TTC549 (cell line): Measurements from ENCODE around the gene CACNA1I.
"Not testable (repeated sequence)": the region's sequence is repeated elsewhere in the genome, so short reads cannot be mapped to it uniquely, and the experiment has no call there.

Experiments used
- FAIRE-seq: peaks from 2 replicates; lab custom pipeline; 2012; peaks lifted over from hg19 to GRCh38; lab: Jason Lieb, UNC

CACNA1I gene

GRCh38 chr22:39721206-39722031 is 150.9 kb downstream of the CACNA1I start:
- FAIRE-seq: no peak

GRCh38 chr22:39722032-39722325 is 151.4 kb downstream of the CACNA1I start:
- no peak for FAIRE-seq

- no peak for FAIRE-seq
Measured at GRCh38 chr22:39722501-39722900, 151.9 kb downstream of the CACNA1I start.

- FAIRE-seq: no peak
Measured at GRCh38 chr22:39723463-39723862, 152.9 kb downstream of the CACNA1I start.

GRCh38 chr22:39723899-39724351 is 153.4 kb downstream of the CACNA1I start:
- no peak for FAIRE-seq

- FAIRE-seq: no peak
Measured at GRCh38 chr22:39724390-39724789, 153.8 kb downstream of the CACNA1I start.

- no peak for FAIRE-seq
Measured at GRCh38 chr22:39724857-39725256, 154.3 kb downstream of the CACNA1I start.

- no peak for FAIRE-seq
Measured at GRCh38 chr22:39725351-39726035, 154.9 kb downstream of the CACNA1I start.

GRCh38 chr22:39727541-39727940 is 157.0 kb downstream of the CACNA1I start:
- FAIRE-seq: no peak

GRCh38 chr22:39728236-39728860 is 157.8 kb downstream of the CACNA1I start:
- no peak for FAIRE-seq

- no peak for FAIRE-seq
Measured at GRCh38 chr22:39729141-39729934, 158.8 kb downstream of the CACNA1I start.

GRCh38 chr22:39731481-39731880 is 160.9 kb downstream of the CACNA1I start:
- FAIRE-seq: no peak

GRCh38 chr22:39731881-39732555 is 161.5 kb downstream of the CACNA1I start:
- FAIRE-seq: no peak

- no peak for FAIRE-seq
Measured at GRCh38 chr22:39732625-39733024, 162.1 kb downstream of the CACNA1I start.

GRCh38 chr22:39733191-39733590 is 162.6 kb downstream of the CACNA1I start:
- FAIRE-seq: no peak

GRCh38 chr22:39734046-39734445 is 163.5 kb downstream of the CACNA1I start:
- FAIRE-seq: not testable (repeated sequence)

GRCh38 chr22:39734866-39735265 is 164.3 kb downstream of the CACNA1I start:
- FAIRE-seq: no peak

GRCh38 chr22:39735776-39736175 is 165.2 kb downstream of the CACNA1I start:
- no peak for FAIRE-seq

- FAIRE-seq: no peak
Measured at GRCh38 chr22:39738746-39739145, 168.2 kb downstream of the CACNA1I start.
